Panc1 (cell line): ENCODE results near the gene ABLIM2. TPM values are rescaled to one million over a fixed set of nuclear protein-coding genes. Genes with fewer than 3 reads are reported as not detected.

Experiments used
- ATAC-seq: fragments of 200-7000 bp; cut with Tn5 transposase; 2 replicates; pipeline ENCODE4 v1.9.1; 2020; ENCODE audit warnings: mild to moderate bottlenecking, moderate library complexity
- BruUV-seq: library from RNA; stranded (reverse); fragments of 400-500 nt; replicated peaks from 2 replicates; lab custom pipeline; 2021; lab: Mats Ljungman, UMichigan
- CTCF ChIA-PET: fragments of 300-600 bp; sonication (Branson Sonifier 250); formaldehyde crosslinking; loops from one replicate; lab custom pipeline; 2022; ENCODE audit warnings: antibody characterized with exemption; lab: Charles Lee
- POLR2A ChIA-PET: fragments of 300-600 bp; sonication (Branson Sonifier 250); formaldehyde crosslinking; loops from one replicate; lab custom pipeline; 2022; ENCODE audit warnings: antibody characterized with exemption; lab: Charles Lee
- DNase-seq: peaks from one replicate; pipeline ENCODE4 v3.0.0-alpha.2; 2010; ENCODE audit warnings: low read depth, low spot score
- H3K27ac ChIP-seq: 2 replicates; pipeline ENCODE4 v1.5.1; 2011; ENCODE audit warnings: mild to moderate bottlenecking, low read length, inconsistent platforms
- H3K27me3 ChIP-seq: fragments of 200-500 bp; sonication (Bioruptor generic); 2 replicates; pipeline ENCODE4 v1.6.0; 2014; ENCODE audit warnings: low read length, inconsistent platforms; ENCODE audit not compliant: control insufficient read depth, insufficient read depth
- H3K36me3 ChIP-seq: fragments of 200-500 bp; sonication (Bioruptor generic); 2 replicates; pipeline ENCODE4 v1.5.1; 2014; ENCODE audit warnings: inconsistent platforms, mild to moderate bottlenecking, low read length, moderate library complexity; ENCODE audit not compliant: control insufficient read depth, insufficient read depth
- H3K4me1 ChIP-seq: 2 replicates; pipeline ENCODE4 v1.5.1; 2011; ENCODE audit warnings: inconsistent platforms, mild to moderate bottlenecking, low read length, moderate library complexity; ENCODE audit not compliant: control insufficient read depth, insufficient read depth
- H3K4me3 ChIP-seq, 2 experiments: 2 replicates each; pipeline ENCODE4 v1.5.1; 2011 to 2012; ENCODE audit warnings: low read depth in 2 of 2, low read length in 2 of 2, mild to moderate bottlenecking in 2 of 2, inconsistent platforms in 1 of 2, moderate library complexity in 1 of 2
- H3K9me3 ChIP-seq: fragments of 200-500 bp; sonication (Bioruptor generic); 2 replicates; pipeline ENCODE4 v1.5.1; 2014; ENCODE audit warnings: low read depth, mild to moderate bottlenecking, inconsistent platforms, low read length, moderate library complexity; ENCODE audit not compliant: control insufficient read depth, insufficient read depth
- CTCF ChIP-seq: fragments of 450-650 bp; IDR thresholded peaks from 2 replicates; pipeline ENCODE4 v1.5.1; 2017; ENCODE audit warnings: mild to moderate bottlenecking
- POLR2AphosphoS5 ChIP-seq: IDR thresholded peaks from 2 replicates; pipeline ENCODE4 v1.6.1; 2012; ENCODE audit warnings: mild to moderate bottlenecking, low read depth, low read length, moderate library complexity
- REST ChIP-seq, 2 experiments: IDR thresholded peaks; 2 replicates each; pipeline ENCODE4 v1.6.1; 2011 to 2012; ENCODE audit warnings: low read depth in 2 of 2, control low read depth in 1 of 2, low read length in 1 of 2, mild to moderate bottlenecking in 1 of 2, moderate library complexity in 1 of 2; ENCODE audit not compliant: insufficient read depth in 1 of 2
- SIN3A ChIP-seq: IDR thresholded peaks from 2 replicates; pipeline ENCODE4 v1.6.1; 2012; ENCODE audit warnings: low read depth, mild to moderate bottlenecking, low read length, moderate library complexity, borderline replicate concordance; ENCODE audit not compliant: insufficient read depth
- TCF7L2 ChIP-seq: IDR thresholded peaks from 2 replicates; pipeline ENCODE4 v1.6.1; 2011; ENCODE audit warnings: mild to moderate bottlenecking, low read depth, low read length, inconsistent platforms
- in situ Hi-C: cut with HindIII; loops from 2 replicates; pipeline ENCODE4 v1.10.0; 2016; ENCODE audit warnings: low sequenced_read_pairs, low pct_unique_long_range_greater_than_20kb
- intact Hi-C: fragments of 100-400 bp; cut with micrococcal nuclease; formaldehyde crosslinking; loops from one replicate; pipeline ENCODE4 v1.10.0; 2022; ENCODE audit not compliant: unreplicated experiment
- total RNA-seq: library from RNA; stranded (reverse); gene quantifications from one replicate; pipeline ENCODE4 v1.2.1, GENCODE V29; 2021; ENCODE audit not compliant: unreplicated experiment

ABLIM2 gene
- total RNA-seq, 1 experiment from 2014 or later, result 0.64 TPM

GRCh38 chr4:7952615-7953014 lies 206.0 kb downstream of the ABLIM2 start:
- no peak for DNase-seq
- Histone ChIP-seq H3K27ac (peak overlapping the region; percentile 69), H3K4me3 (no peak overlapping the region), H3K9me3 (no peaks in the 10 kb centered on the region; the same call in 1 of the 2 replicates), H3K36me3 (no peaks in the 10 kb centered on the region), H3K27me3 (no peaks in the 10 kb centered on the region), H3K4me1 (peaks cover 28% of the 10 kb centered on the region)
- TF ChIP-seq CTCF, result no peak
- TF ChIP-seq REST (IDR thresholded peaks at IDR 0.05; ENCODE audit: insufficient read depth in 1 of 2, low read depth in 2 of 2, low read length in 1 of 2), result no peak
- no peak for TF ChIP-seq POLR2AphosphoS5
- TF ChIP-seq SIN3A, result no peak
- no peak for TF ChIP-seq TCF7L2
- no peak for ATAC-seq
- BruUV-seq, result no TSS peak
- intact Hi-C loops, result no loop called here
- in situ Hi-C loops, result no loop called here
- ChIA-PET CTCF (no interaction called here), POLR2A (no interaction called here)

- no peak for TF ChIP-seq CTCF
- TF ChIP-seq POLR2AphosphoS5, result no peak
- TF ChIP-seq REST (IDR thresholded peaks at IDR 0.05; ENCODE audit: insufficient read depth in 1 of 2, low read depth in 2 of 2, low read length in 1 of 2), result no peak
- no peak for TF ChIP-seq TCF7L2
- TF ChIP-seq SIN3A, result no peak
- no peak for ATAC-seq
- no peaks in the 10 kb centered on the region; the same call in 1 of the 2 replicates for H3K9me3 ChIP-seq
- ChIA-PET CTCF (no interaction called here), POLR2A (no interaction called here)
- H3K27me3 ChIP-seq, result no peaks in the 10 kb centered on the region
- H3K4me1 ChIP-seq, result peaks cover 11% of the 10 kb centered on the region
- no peak for DNase-seq
- no TSS peak for BruUV-seq
- no peak overlapping the region for H3K4me3 ChIP-seq
- peak overlapping the region; percentile 75; the same call in 1 of the 2 replicates for H3K27ac ChIP-seq
- in situ Hi-C loops (no loop called here), intact Hi-C loops (no loop called here)
- H3K36me3 ChIP-seq, result no peaks in the 10 kb centered on the region
These were observed 208.1 kb downstream of the ABLIM2 start for GRCh38 chr4:7950301-7951092.
